AG08395 (cell line): Measurements from ENCODE around the gene HEG1.

Experiments
- DNase-seq: peaks from one replicate; pipeline ENCODE4 v3.0.0; 2012; ENCODE audit warnings: mixed read lengths, low spot score

The HEG1 gene

GRCh38 chr3:125014570-125015179 lies 41.1 kb downstream of the HEG1 start:
- no peak for DNase-seq

- no peak for DNase-seq
These were observed 42.7 kb downstream of the HEG1 start for GRCh38 chr3:125013095-125013494.

GRCh38 chr3:125011941-125012340 lies 43.9 kb downstream of the HEG1 start:
- DNase-seq: no peak

GRCh38 chr3:125010393-125010792 lies 45.4 kb downstream of the HEG1 start:
- DNase-seq: no peak

GRCh38 chr3:125008766-125009165 lies 47.0 kb downstream of the HEG1 start:
- DNase-seq: no peak

- no peak for DNase-seq
These were observed 49.5 kb downstream of the HEG1 start for GRCh38 chr3:125006291-125006731.

GRCh38 chr3:125005676-125006075 lies 50.1 kb downstream of the HEG1 start:
- DNase-seq: no peak

GRCh38 chr3:125005222-125005621 lies 50.6 kb downstream of the HEG1 start:
- DNase-seq: no peak

- DNase-seq: no peak
These were observed 51.8 kb downstream of the HEG1 start for GRCh38 chr3:125003859-125004595.

GRCh38 chr3:125003369-125003853 lies 52.4 kb downstream of the HEG1 start:
- peak; percentile 48 for DNase-seq

GRCh38 chr3:125002414-125003368 lies 53.1 kb downstream of the HEG1 start:
- no peak for DNase-seq

- DNase-seq: no peak
These were observed 54.0 kb downstream of the HEG1 start for GRCh38 chr3:125001557-125002413.

- DNase-seq: no peak
These were observed 55.1 kb downstream of the HEG1 start for GRCh38 chr3:125000661-125001060.

- no peak for DNase-seq
These were observed 55.8 kb downstream of the HEG1 start for GRCh38 chr3:124999897-125000435.

GRCh38 chr3:124999317-124999716 lies 56.5 kb downstream of the HEG1 start:
- no peak for DNase-seq

GRCh38 chr3:124998247-124998630 lies 57.6 kb downstream of the HEG1 start:
- DNase-seq: no peak

- DNase-seq: no peak
These were observed 58.2 kb downstream of the HEG1 start for GRCh38 chr3:124997303-124998246.

GRCh38 chr3:124995460-124995994 lies 60.3 kb downstream of the HEG1 start:
- DNase-seq: peak; percentile 61

- peak; percentile 63 for DNase-seq
These were observed 62.3 kb downstream of the HEG1 start for GRCh38 chr3:124993466-124993865.

GRCh38 chr3:124992041-124992440 lies 63.8 kb downstream of the HEG1 start:
- DNase-seq: no peak
